Breast epithelium (tissue), 4 donors: ENCODE results near the gene ABCC1. TPM values are rescaled to one million over a fixed set of nuclear protein-coding genes. Genes with fewer than 3 reads are reported as not detected.

Source experiments
- DNase-seq, 2 donors: peaks; one replicate each; pipeline ENCODE4 v3.0.0-alpha.2; 2019; ENCODE audit warnings: low spot score in 2 of 2
- H3K27ac ChIP-seq, 2 donors: fragments of 200-600 bp; sonication (generic) in 1 of 2; one replicate each; pipeline ENCODE4 v1.5.1; 2016 to 2019; ENCODE audit warnings: mild to moderate bottlenecking in 1 of 2
- H3K27me3 ChIP-seq, 2 donors: fragments of 200-600 bp; sonication (generic) in 1 of 2; one replicate each; pipeline versions ENCODE4 v1.5.1 to v1.6.0; 2017 to 2019; ENCODE audit warnings: control low read depth in 1 of 2, mild to moderate bottlenecking in 1 of 2
- H3K36me3 ChIP-seq: fragments of 200-600 bp; one replicate; pipeline ENCODE4 v1.5.1; 2019
- H3K4me1 ChIP-seq, 2 donors: fragments of 200-600 bp; sonication (generic); one replicate each; pipeline ENCODE4 v1.5.1; 2016 to 2019; ENCODE audit warnings: control low read depth in 1 of 2
- H3K4me3 ChIP-seq, 3 donors: fragments of 200-600 bp; sonication (generic); 1 replicate in 2 of 3; 2 replicates in 1 of 3; pipeline ENCODE4 v1.5.1; 2016 to 2019; ENCODE audit warnings: mild to moderate bottlenecking in 3 of 3, moderate library complexity in 2 of 3
- H3K9me3 ChIP-seq, 2 donors: fragments of 200-600 bp; sonication (generic) in 1 of 2; one replicate each; pipeline ENCODE4 v1.5.1; 2016 to 2019; ENCODE audit warnings: control low read depth in 1 of 2
- CTCF ChIP-seq, 3 donors: fragments of 450-650 bp; IDR thresholded peaks; one replicate each; pipeline ENCODE4 v1.5.1; 2016 to 2017; ENCODE audit warnings: antibody characterized with exemption in 3 of 3, mild to moderate bottlenecking in 3 of 3, moderate library complexity in 3 of 3
- POLR2A ChIP-seq: fragments of 450-650 bp; IDR thresholded peaks from one replicate; pipeline ENCODE4 v1.6.1; 2016; ENCODE audit warnings: antibody characterized with exemption, mild to moderate bottlenecking, moderate library complexity
- POLR2AphosphoS5 ChIP-seq, 3 donors: sonication (generic); formaldehyde crosslinking; IDR thresholded peaks; one replicate each; pipeline ENCODE4 v1.6.1; 2017; ENCODE audit warnings: antibody characterized with exemption in 3 of 3
- intact Hi-C: fragments of 100-400 bp; cut with DNase I; formaldehyde crosslinking; loops from one replicate; pipeline ENCODE4 v1.15.1; 2023; ENCODE audit warnings: low total_unique reads
- total RNA-seq, 3 donors: library from RNA; depleted of rRNA; stranded (reverse); fragments of >200 nt; gene quantifications; one replicate each; pipeline ENCODE4 v1.1.0, GENCODE V29; 2016

ABCC1 gene
- total RNA-seq, 3 donors from 2014 or later, result 14.6 to 26.9 (median 21.3) TPM

GRCh38 chr16:16162591-16162990 lies 213.2 kb downstream of the ABCC1 start:
- Histone ChIP-seq H3K27me3 (no peaks in the 10 kb centered on the region), H3K27ac (no peak overlapping the region), H3K4me1 (no peaks in the 10 kb centered on the region), H3K4me3 (no peak overlapping the region), H3K9me3 (peaks cover 13 to 15% of the 10 kb centered on the region in 2 donors), H3K36me3 (no peaks in the 10 kb centered on the region)
- intact Hi-C loops, result no loop called here
- DNase-seq, result no peak
- TF ChIP-seq CTCF (IDR thresholded peaks at IDR 0.05), result no peak
- TF ChIP-seq POLR2AphosphoS5 (IDR thresholded peaks at IDR 0.05), result no peak
- no peak for TF ChIP-seq POLR2A

- DNase-seq, result no peak
- Histone ChIP-seq H3K27me3 (no peaks in the 10 kb centered on the region), H3K27ac (no peak overlapping the region), H3K4me1 (no peaks in the 10 kb centered on the region), H3K4me3 (no peak overlapping the region), H3K9me3 (peaks cover 13 to 15% of the 10 kb centered on the region in 2 donors), H3K36me3 (no peaks in the 10 kb centered on the region)
- no peak for TF ChIP-seq POLR2AphosphoS5 (IDR thresholded peaks at IDR 0.05)
- TF ChIP-seq CTCF (IDR thresholded peaks at IDR 0.05), result no peak
- no peak for TF ChIP-seq POLR2A
- intact Hi-C loops, result no loop called here
These were observed 213.7 kb downstream of the ABCC1 start for GRCh38 chr16:16163109-16163508.

GRCh38 chr16:16163571-16163970 lies 214.2 kb downstream of the ABCC1 start:
- peaks cover 13% of the 10 kb centered on the region in 2 donors for H3K9me3 ChIP-seq
- H3K4me3 ChIP-seq, result no peak overlapping the region
- H3K4me1 ChIP-seq, result no peaks in the 10 kb centered on the region
- no peak overlapping the region for H3K27ac ChIP-seq
- intact Hi-C loops, result no loop called here
- no peaks in the 10 kb centered on the region for H3K36me3 ChIP-seq
- TF ChIP-seq POLR2AphosphoS5 (IDR thresholded peaks at IDR 0.05) (no peak), CTCF (IDR thresholded peaks at IDR 0.05) (no peak), POLR2A (no peak)
- no peak for DNase-seq
- no peaks in the 10 kb centered on the region for H3K27me3 ChIP-seq

GRCh38 chr16:16164243-16164642 lies 214.8 kb downstream of the ABCC1 start:
- Histone ChIP-seq H3K27me3 (no peaks in the 10 kb centered on the region), H3K4me3 (no peak overlapping the region), H3K4me1 (no peaks in the 10 kb centered on the region), H3K9me3 (peaks cover 8% of the 10 kb centered on the region in 2 donors), H3K36me3 (no peaks in the 10 kb centered on the region), H3K27ac (no peak overlapping the region)
- TF ChIP-seq POLR2A (no peak), POLR2AphosphoS5 (IDR thresholded peaks at IDR 0.05) (no peak), CTCF (IDR thresholded peaks at IDR 0.05) (no peak)
- intact Hi-C loops, result no loop called here
- no peak for DNase-seq

- no peak overlapping the region for H3K4me3 ChIP-seq
- intact Hi-C loops, result no loop called here
- TF ChIP-seq POLR2AphosphoS5 (IDR thresholded peaks at IDR 0.05) (no peak), POLR2A (no peak), CTCF (IDR thresholded peaks at IDR 0.05) (no peak)
- no peaks in the 10 kb centered on the region for H3K4me1 ChIP-seq
- no peaks in the 10 kb centered on the region for H3K9me3 ChIP-seq
- H3K27ac ChIP-seq, result no peak overlapping the region
- no peaks in the 10 kb centered on the region for H3K27me3 ChIP-seq
- no peaks in the 10 kb centered on the region for H3K36me3 ChIP-seq
- no peak for DNase-seq
These were observed 216.7 kb downstream of the ABCC1 start for GRCh38 chr16:16166085-16166484.
